SU-DHL-6 (cell line): Measurements from ENCODE around the gene CGN.

Experiments
- H2AFZ ChIP-seq: fragments of 200-600 bp; sonication (generic); 2 replicates; pipeline ENCODE4 v1.6.1; 2014; ENCODE audit warnings: low read depth, mild to moderate bottlenecking, moderate library complexity, mixed read lengths, antibody characterized with exemption, low read length; ENCODE audit not compliant: severe bottlenecking
- H3F3A ChIP-seq: fragments of 200-600 bp; shearing (Covaris generic); 2 replicates; pipeline ENCODE4 v1.6.0; 2016; ENCODE audit warnings: antibody characterized with exemption, mild to moderate bottlenecking; ENCODE audit not compliant: insufficient read depth
- H3K27ac ChIP-seq: fragments of 200-600 bp; sonication (generic); 2 replicates; pipeline ENCODE4 v1.5.1; 2016; ENCODE audit warnings: low read depth, mild to moderate bottlenecking, low read length, moderate library complexity, mixed read lengths
- H3K27me3 ChIP-seq: fragments of 200-600 bp; sonication (generic), shearing (Covaris generic); 2 replicates; pipeline ENCODE4 v1.6.0; 2014; ENCODE audit warnings: mild to moderate bottlenecking, low read length
- H3K36me3 ChIP-seq: fragments of 200-600 bp; sonication (generic); 2 replicates; pipeline ENCODE4 v1.6.1; 2014; ENCODE audit warnings: mild to moderate bottlenecking, low read length, mixed read lengths
- H3K4me2 ChIP-seq: fragments of 300-600, 200-600 bp; shearing (Covaris generic), sonication (generic); 2 replicates; pipeline ENCODE4 v1.6.0; 2014; ENCODE audit warnings: low read length, low read depth, mild to moderate bottlenecking; ENCODE audit not compliant: poor library complexity, severe bottlenecking
- H3K4me3 ChIP-seq: fragments of 200-600 bp; sonication (generic); 2 replicates; pipeline ENCODE4 v1.5.1; 2014; ENCODE audit warnings: antibody characterized with exemption, low read length, mild to moderate bottlenecking, mixed read lengths; ENCODE audit not compliant: insufficient read depth, poor library complexity, severe bottlenecking
- H3K79me2 ChIP-seq: fragments of 200-600 bp; sonication (generic); 2 replicates; pipeline ENCODE4 v1.6.1; 2014; ENCODE audit warnings: mild to moderate bottlenecking, low read length, moderate library complexity; ENCODE audit not compliant: insufficient read depth
- H3K9ac ChIP-seq: fragments of 200-600 bp; sonication (generic); 2 replicates; pipeline ENCODE4 v1.7.0; 2014; ENCODE audit warnings: mild to moderate bottlenecking, low read length
- H3K9me2 ChIP-seq: fragments of 200-600 bp; sonication (generic); replicated peaks from 2 replicates; pipeline ENCODE4 v1.6.1; 2014; ENCODE audit warnings: low read length; ENCODE audit not compliant: insufficient read depth
- H3K9me3 ChIP-seq: fragments of 200-600 bp; sonication (generic); 2 replicates; pipeline ENCODE4 v1.6.1; 2014; ENCODE audit warnings: low read length, mixed read lengths; ENCODE audit not compliant: insufficient read depth
- H4K20me1 ChIP-seq: fragments of 200-600 bp; sonication (generic); 2 replicates; pipeline ENCODE4 v1.6.1; 2014; ENCODE audit warnings: low read depth, mild to moderate bottlenecking, antibody characterized with exemption, low read length, moderate library complexity, mixed read lengths
- CTCF ChIP-seq: fragments of 200-600 bp; sonication (generic); IDR thresholded peaks from one replicate; pipeline ENCODE4 v1.5.1; 2017; ENCODE audit warnings: antibody characterized with exemption, mild to moderate bottlenecking, low read length, moderate library complexity; ENCODE audit not compliant: insufficient read depth, poor library complexity, severe bottlenecking
- EZH2phosphoT487 ChIP-seq: fragments of 200-600 bp; sonication (generic), shearing (Covaris generic); conservative IDR thresholded peaks from 2 replicates; pipeline ENCODE4 v1.6.1; 2018; ENCODE audit warnings: mild to moderate bottlenecking, antibody characterized with exemption, low read length, moderate library complexity, mixed read lengths

CGN gene

DNA sequence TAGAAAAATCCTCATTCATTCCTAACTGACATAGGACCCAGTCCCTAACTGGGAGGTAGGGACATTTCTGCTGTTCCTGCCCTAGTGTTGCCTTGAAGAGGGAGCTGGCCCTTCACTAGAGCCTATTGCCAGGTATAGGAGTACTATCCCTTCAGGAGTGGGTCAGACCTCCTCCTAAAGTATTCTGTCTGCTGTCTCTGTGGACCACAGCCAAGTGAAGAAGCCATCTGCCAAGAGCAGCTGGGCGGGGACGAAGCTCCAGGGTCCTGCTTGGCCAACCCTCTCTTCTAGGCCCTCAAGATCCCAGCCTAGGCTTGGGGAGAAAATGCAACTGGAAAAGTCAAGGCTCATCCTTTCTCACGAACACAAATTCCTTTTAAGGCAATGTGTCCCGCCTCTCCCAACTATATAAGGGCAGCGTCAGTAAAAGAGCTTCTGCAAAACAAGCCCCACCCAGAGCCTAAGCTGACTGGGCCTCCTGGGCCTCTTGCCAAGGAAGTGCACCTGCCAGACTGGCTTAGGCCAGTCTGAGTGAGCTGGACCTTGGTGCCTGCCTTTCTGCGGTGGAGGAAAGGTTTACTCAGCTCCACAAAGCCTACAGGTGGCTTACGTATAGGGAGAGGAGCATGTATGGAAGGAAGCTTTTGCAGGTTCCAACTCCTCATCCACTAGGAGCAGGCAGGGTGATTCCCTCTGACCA, 28.3 kb downstream of the CGN start:
- H3K36me3 ChIP-seq = no peaks in the 10 kb centered on the region
- H3K4me3 ChIP-seq = no peak overlapping the region
- peak overlapping the region; percentile 59 for H3K27ac ChIP-seq
- no peaks in the 10 kb centered on the region for H3K9me2 ChIP-seq
- H2AFZ ChIP-seq = no peak overlapping the region
- no peak for TF ChIP-seq EZH2phosphoT487
- no peak for TF ChIP-seq CTCF
- no peaks in the 10 kb centered on the region for H3K79me2 ChIP-seq
- no peaks in the 10 kb centered on the region for H3F3A ChIP-seq
- peak overlapping the region; percentile 25 for H3K4me2 ChIP-seq
- no peaks in the 10 kb centered on the region for H3K9me3 ChIP-seq
- no peaks in the 10 kb centered on the region for H3K27me3 ChIP-seq
- H3K9ac ChIP-seq = no peak overlapping the region
- no peaks in the 10 kb centered on the region for H4K20me1 ChIP-seq

DNA sequence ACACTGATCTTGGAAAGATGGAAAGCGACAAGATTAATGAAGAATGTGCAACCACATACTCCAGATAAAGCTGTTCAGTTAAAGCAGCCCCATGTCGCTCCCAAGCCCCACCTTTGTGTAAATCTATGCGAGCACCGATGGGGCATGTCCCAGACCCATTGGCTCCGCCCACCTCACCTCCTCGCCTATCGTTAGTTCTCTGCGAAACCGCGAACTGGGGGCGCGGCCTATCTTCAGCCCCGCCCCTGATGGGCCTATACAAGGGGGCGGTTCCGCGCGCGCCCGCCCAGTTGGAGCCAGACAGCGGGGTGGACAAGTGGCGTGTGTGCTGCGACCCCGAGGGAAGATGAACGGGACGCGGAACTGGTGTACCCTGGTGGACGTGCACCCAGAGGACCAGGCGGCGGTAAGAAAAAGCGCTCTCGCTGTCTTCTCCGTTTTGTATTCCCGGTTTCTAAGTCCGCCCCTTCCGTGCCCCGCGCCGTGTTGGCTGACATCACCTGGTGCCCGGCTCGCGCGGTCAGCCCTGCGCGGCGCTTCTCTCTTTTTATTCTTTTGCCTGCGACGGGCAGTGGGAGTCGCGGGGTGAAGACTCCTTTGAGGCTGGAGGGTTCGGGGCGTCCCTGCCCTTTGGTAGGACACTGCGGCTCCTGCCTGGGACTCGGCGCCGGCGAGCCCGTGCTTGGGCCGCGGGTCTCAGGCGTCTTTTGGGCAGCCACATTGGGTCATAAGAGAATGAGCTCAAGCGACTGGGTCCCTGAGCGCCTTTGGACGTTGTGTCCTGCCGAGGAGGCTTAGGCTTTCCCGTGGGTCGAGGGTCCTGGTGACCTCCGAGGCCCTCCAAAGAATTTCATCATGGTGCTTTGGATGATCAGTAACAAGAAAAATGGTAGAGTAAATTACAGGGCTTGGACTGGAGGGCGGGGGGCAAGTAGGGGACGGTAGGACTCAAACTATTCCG, 29.1 kb downstream of the CGN start, which contains the start of gene TUFT1:
TUFT1 (plus strand) TSS at position 289 of the 961 bp plus-strand sequence; CDS start at position 347, 58 bp downstream.
- peak within 1 kb of the TSS; percentile 25 for H3K4me2 ChIP-seq
- no peaks in the 10 kb centered on the region for H4K20me1 ChIP-seq
- H3K9me2 ChIP-seq = no peaks in the 10 kb centered on the region
- no peak within 1 kb of the TSS for H2AFZ ChIP-seq
- H3K79me2 ChIP-seq = no peaks in the 10 kb centered on the region
- TF ChIP-seq CTCF = no peak
- no peak for TF ChIP-seq EZH2phosphoT487
- H3K27ac ChIP-seq = peak within 1 kb of the TSS; percentile 59
- no peaks in the 10 kb centered on the region for H3F3A ChIP-seq
- no peaks in the 10 kb centered on the region for H3K9me3 ChIP-seq
- no peaks in the 10 kb centered on the region for H3K27me3 ChIP-seq
- H3K4me3 ChIP-seq = no peak within 1 kb of the TSS
- H3K36me3 ChIP-seq = no peaks in the 10 kb centered on the region
- H3K9ac ChIP-seq = no peak within 1 kb of the TSS

- no peak overlapping the region for H3K9ac ChIP-seq
- no peaks in the 10 kb centered on the region for H3K27me3 ChIP-seq
- no peaks in the 10 kb centered on the region for H4K20me1 ChIP-seq
- H3K36me3 ChIP-seq = no peaks in the 10 kb centered on the region
- H3K27ac ChIP-seq = no peak overlapping the region
- no peaks in the 10 kb centered on the region for H3K9me2 ChIP-seq
- no peaks in the 10 kb centered on the region for H3F3A ChIP-seq
- TF ChIP-seq CTCF = no peak
- TF ChIP-seq EZH2phosphoT487 = no peak
- no peak overlapping the region for H3K4me2 ChIP-seq
- no peak overlapping the region for H3K4me3 ChIP-seq
- H3K79me2 ChIP-seq = no peaks in the 10 kb centered on the region
- no peak overlapping the region for H2AFZ ChIP-seq
- no peaks in the 10 kb centered on the region for H3K9me3 ChIP-seq
Observed at GRCh38 chr1:151540982-151541377, 29.8 kb downstream of the CGN start.
